Stomach (tissue), 9 donors: ENCODE data around the gene PAPLN. TPM values are rescaled to one million over a fixed set of nuclear protein-coding genes. Genes with fewer than 3 reads are reported as not detected.

ENCODE experiments used
- DNase-seq, 2 donors: peaks; one replicate each; pipeline versions ENCODE4 v3.0.0 to v3.0.0-alpha.2; 2013 to 2019
- H3K27ac ChIP-seq, 5 donors: fragments of 200-600 bp in 4 of 5; sonication (generic) in 4 of 5; one replicate each; pipeline ENCODE4 v1.5.1; 2013 to 2019; ENCODE audit warnings: mild to moderate bottlenecking in 1 of 5, moderate library complexity in 1 of 5
- H3K27me3 ChIP-seq, 3 donors: fragments of 200-600 bp; sonication (generic); one replicate each; pipeline ENCODE4 v1.5.1; 2017 to 2019; ENCODE audit warnings: mixed run types in 1 of 3
- H3K36me3 ChIP-seq, 4 donors: fragments of 200-600 bp; sonication (generic); 1 replicate in 3 of 4; 2 replicates in 1 of 4; pipeline ENCODE4 v1.5.1; 2016 to 2019
- H3K4me1 ChIP-seq, 4 donors: fragments of 200-600 bp; sonication (generic); one replicate each; pipeline ENCODE4 v1.5.1; 2016 to 2019
- H3K4me3 ChIP-seq, 4 donors: fragments of 200-600 bp; sonication (generic) in 3 of 4; one replicate each; pipeline ENCODE4 v1.5.1; 2016 to 2019; ENCODE audit warnings: mild to moderate bottlenecking in 1 of 4
- H3K9me3 ChIP-seq, 4 donors: fragments of 200-600 bp; sonication (generic); one replicate each; pipeline ENCODE4 v1.5.1; 2016 to 2019
- EP300 ChIP-seq: sonication (generic); formaldehyde crosslinking; IDR thresholded peaks from one replicate; pipeline ENCODE4 v1.6.1; 2017; ENCODE audit warnings: antibody characterized with exemption
- POLR2A ChIP-seq, 4 donors: fragments of 450-650 bp; IDR thresholded peaks; one replicate each; pipeline ENCODE4 v1.6.1; 2016; ENCODE audit warnings: antibody characterized with exemption in 4 of 4, control low read depth in 2 of 4, mild to moderate bottlenecking in 1 of 4, moderate library complexity in 1 of 4
- POLR2AphosphoS5 ChIP-seq, 3 donors: sonication (generic); formaldehyde crosslinking; IDR thresholded peaks; one replicate each; pipeline ENCODE4 v1.6.1; 2016; ENCODE audit warnings: antibody characterized with exemption in 3 of 3
- WGBS, 5 donors: extraction: QIAGEN DNeasy Blood & Tissue Kit in 3 of 5; methylation state at CpG; one replicate each; pipeline versions ENCODE4 v1.1.5 to v1.1.7; 2013 to 2018; 5-methylcytosine and 5-hydroxymethylcytosine counted together
- intact Hi-C: fragments of 100-400 bp; cut with DNase I; formaldehyde crosslinking; loops from one replicate; pipeline ENCODE4 v1.15.1; 2023; ENCODE audit warnings: low total_unique reads
- polyA plus RNA-seq, 3 donors: library from polyadenylated mRNA; stranded (reverse); fragments of 200-250 nt; gene quantifications; one replicate each; pipeline ENCODE4 v1.2.3, GENCODE V29; 2013
- total RNA-seq, 5 donors: library from RNA; depleted of rRNA; stranded (reverse); fragments of >200 nt; gene quantifications; one replicate each; pipeline versions ENCODE4 v1.1.0 to v1.2.3, GENCODE V29; 2014 to 2016
- TF ChIP-seq, protein P1 (sequence below), 7 experiments: fragments of 450-650 bp in 4 of 7; fragments of 200-600 bp in 3 of 7; sonication (generic) in 3 of 7; IDR thresholded peaks; one replicate each; pipeline ENCODE4 v1.5.1; 2016 to 2019; ENCODE audit warnings: antibody characterized with exemption in 7 of 7, control low read depth in 2 of 7, mild to moderate bottlenecking in 1 of 7
- donor health status: healthy with polysubstance abuse.
- donor health status: Bipolar disorder and iron deficiency.
- donor health status: healthy.

The PAPLN gene
- total and polyA plus RNA-seq, 8 donors = 1.1 to 53.1 (median 8.0) TPM

DNA sequence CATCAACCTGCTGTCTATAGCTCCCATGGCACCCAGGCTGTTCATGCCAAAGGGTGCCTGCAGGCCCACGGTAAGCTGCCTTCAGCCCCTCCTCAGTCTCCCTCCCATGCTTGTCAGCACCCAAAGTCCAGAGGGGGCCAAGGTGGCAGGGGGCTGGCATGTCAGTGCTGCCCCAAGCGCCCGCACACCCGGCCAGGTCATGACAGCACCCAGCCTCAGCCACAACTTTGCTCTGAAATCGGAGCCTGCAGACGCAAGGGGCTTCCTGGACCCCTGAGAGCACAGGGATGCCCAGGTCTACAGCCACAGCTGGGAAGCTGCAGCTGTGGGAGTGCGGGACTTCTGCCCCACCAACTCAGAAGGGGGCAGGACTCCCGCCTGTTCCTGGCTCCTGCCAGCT, 28.5 kb upstream of the PAPLN start:
- Histone ChIP-seq H3K27ac (no peak overlapping the region), H3K9me3 (no peaks in the 10 kb centered on the region), H3K27me3 (no peaks in the 10 kb centered on the region), H3K36me3 (peaks cover 36 to 98% (median 88%) of the 10 kb centered on the region in 4 donors), H3K4me3 (no peak overlapping the region), H3K4me1 (peaks cover 0 to 14% (median 12%) of the 10 kb centered on the region in 4 donors)
- 96 to 100% (median 97%) methylated on average over 6 to 8 of the region's 8 CpGs for WGBS, 5 donors
- intact Hi-C loops = no loop called here
- no peak for DNase-seq
- TF ChIP-seq, protein P1, sequence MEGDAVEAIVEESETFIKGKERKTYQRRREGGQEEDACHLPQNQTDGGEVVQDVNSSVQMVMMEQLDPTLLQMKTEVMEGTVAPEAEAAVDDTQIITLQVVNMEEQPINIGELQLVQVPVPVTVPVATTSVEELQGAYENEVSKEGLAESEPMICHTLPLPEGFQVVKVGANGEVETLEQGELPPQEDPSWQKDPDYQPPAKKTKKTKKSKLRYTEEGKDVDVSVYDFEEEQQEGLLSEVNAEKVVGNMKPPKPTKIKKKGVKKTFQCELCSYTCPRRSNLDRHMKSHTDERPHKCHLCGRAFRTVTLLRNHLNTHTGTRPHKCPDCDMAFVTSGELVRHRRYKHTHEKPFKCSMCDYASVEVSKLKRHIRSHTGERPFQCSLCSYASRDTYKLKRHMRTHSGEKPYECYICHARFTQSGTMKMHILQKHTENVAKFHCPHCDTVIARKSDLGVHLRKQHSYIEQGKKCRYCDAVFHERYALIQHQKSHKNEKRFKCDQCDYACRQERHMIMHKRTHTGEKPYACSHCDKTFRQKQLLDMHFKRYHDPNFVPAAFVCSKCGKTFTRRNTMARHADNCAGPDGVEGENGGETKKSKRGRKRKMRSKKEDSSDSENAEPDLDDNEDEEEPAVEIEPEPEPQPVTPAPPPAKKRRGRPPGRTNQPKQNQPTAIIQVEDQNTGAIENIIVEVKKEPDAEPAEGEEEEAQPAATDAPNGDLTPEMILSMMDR (IDR thresholded peaks at IDR 0.05) = no peak
- no peak for TF ChIP-seq POLR2A (IDR thresholded peaks at IDR 0.05)
- no peak for TF ChIP-seq POLR2AphosphoS5 (IDR thresholded peaks at IDR 0.05)
- TF ChIP-seq EP300 = no peak

DNA sequence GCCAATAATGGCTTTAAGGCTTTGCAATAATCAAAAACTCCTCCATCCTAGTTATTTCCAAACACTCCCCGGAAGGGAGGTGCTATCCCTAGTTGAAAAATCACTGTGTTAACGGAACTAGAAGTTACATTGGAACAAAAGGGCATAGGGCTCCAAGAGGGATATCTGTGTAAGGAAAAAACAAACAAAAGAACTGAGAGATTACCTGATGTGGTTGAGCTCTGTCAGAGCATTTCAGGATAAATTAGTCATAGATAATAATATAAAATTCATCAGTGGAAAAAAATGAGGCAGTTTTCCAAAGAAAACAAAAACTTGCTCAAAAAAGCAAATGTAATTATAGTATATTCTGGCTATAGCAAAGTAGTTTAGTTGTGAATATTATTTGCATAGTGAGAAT, 27.4 kb upstream of the PAPLN start:
- DNase-seq = no peak
- TF ChIP-seq POLR2A (IDR thresholded peaks at IDR 0.05) (no peak), EP300 (no peak), POLR2AphosphoS5 (IDR thresholded peaks at IDR 0.05) (no peak)
- TF ChIP-seq, protein P1 (IDR thresholded peaks at IDR 0.05) = no peak
- H3K4me1 ChIP-seq = peaks cover 0 to 14% (median 12%) of the 10 kb centered on the region in 4 donors
- H3K27ac ChIP-seq = no peak overlapping the region
- H3K36me3 ChIP-seq = peaks cover 36 to 98% (median 89%) of the 10 kb centered on the region in 4 donors
- intact Hi-C loops = no loop called here
- no peak overlapping the region for H3K4me3 ChIP-seq
- WGBS, 5 donors = 34 to 62% (median 44%) methylated on average over 2 of the region's 2 CpGs
- no peaks in the 10 kb centered on the region for H3K27me3 ChIP-seq
- no peaks in the 10 kb centered on the region for H3K9me3 ChIP-seq

DNA sequence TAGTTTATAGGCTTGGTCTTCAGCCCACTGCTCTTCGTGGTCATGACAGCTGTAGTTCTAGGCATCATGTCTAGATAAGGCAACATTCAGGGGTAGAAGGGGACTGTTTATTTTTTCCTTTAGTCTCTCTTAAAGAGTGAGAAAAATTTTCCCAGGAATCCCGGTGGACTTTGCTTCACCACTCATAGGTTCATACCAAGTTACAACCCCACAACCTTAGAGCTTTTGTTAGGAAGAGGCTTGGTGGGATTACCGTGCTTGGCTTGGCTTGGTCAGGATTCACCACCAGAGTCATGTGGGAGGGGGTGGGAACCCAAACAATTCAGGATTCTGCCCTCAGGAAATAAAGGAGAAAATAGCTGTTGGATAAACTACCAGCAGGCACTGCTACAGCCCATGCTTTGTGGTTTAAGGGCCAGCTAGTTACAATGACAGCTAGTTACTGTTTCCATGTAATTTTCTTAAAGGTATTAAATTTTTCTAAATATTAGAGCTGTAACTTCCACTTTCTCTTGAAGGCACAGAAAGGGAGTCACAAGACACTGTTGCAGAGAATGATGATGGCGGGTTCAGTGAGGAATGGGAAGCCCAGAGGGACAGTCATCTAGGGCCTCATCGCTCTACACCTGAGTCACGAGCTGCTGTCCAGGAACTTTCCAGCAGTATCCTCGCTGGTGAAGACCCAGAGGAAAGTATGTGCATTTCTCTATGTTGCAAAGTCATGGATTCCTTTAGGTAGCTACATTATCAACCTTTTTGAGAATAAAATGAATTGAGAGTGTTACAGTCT, 25.9 kb upstream of the PAPLN start:
- Histone ChIP-seq H3K4me1 (peaks cover 0 to 14% (median 12%) of the 10 kb centered on the region in 4 donors), H3K9me3 (no peaks in the 10 kb centered on the region), H3K4me3 (no peak overlapping the region), H3K36me3 (peaks cover 31 to 98% (median 91%) of the 10 kb centered on the region in 4 donors), H3K27ac (no peak overlapping the region), H3K27me3 (no peaks in the 10 kb centered on the region)
- no peak for DNase-seq
- WGBS, 5 donors = 87 to 94% (median 94%) methylated on average over 7 of the region's 7 CpGs
- TF ChIP-seq, protein P1 (IDR thresholded peaks at IDR 0.05) = no peak
- TF ChIP-seq EP300 (no peak), POLR2AphosphoS5 (IDR thresholded peaks at IDR 0.05) (no peak), POLR2A (IDR thresholded peaks at IDR 0.05) (no peak)
- intact Hi-C loops = no loop called here

DNA sequence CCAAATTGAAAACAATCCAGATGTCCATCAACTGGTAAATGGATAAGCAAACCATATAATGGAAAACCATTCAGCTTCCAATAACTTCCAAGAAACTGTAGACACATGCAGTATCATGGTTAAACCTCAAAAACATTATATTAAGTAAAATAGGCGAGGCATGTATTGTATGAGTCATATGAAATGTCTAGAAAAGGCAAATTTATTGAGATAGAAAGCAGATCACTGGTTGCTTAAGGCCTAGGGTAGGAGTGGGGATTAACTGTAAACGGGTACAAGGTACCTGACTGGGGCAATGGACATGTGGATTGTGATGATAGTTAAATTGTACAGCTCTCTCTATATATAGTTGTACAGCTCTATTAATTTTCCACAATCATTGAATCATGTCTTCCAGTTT, 21.3 kb upstream of the PAPLN start:
- intact Hi-C loops = no loop called here
- Histone ChIP-seq H3K27me3 (no peaks in the 10 kb centered on the region), H3K4me3 (no peak overlapping the region), H3K9me3 (no peaks in the 10 kb centered on the region), H3K36me3 (peaks cover 31 to 99% (median 95%) of the 10 kb centered on the region in 4 donors), H3K27ac (no peak overlapping the region), H3K4me1 (no peaks in the 10 kb centered on the region)
- WGBS, 5 donors = 83 to 96% (median 91%) methylated on average over 2 of the region's 2 CpGs
- DNase-seq = no peak
- TF ChIP-seq POLR2AphosphoS5 (IDR thresholded peaks at IDR 0.05) (no peak), POLR2A (IDR thresholded peaks at IDR 0.05) (no peak), EP300 (no peak)
- TF ChIP-seq, protein P1 (IDR thresholded peaks at IDR 0.05) = no peak
